ENCODE results near the gene ERCC2. TPM values are rescaled to one million over a fixed set of nuclear protein-coding genes. Genes with fewer than 3 reads are reported as not detected.

Gene ERCC2
- total RNA-seq, 1 donor from 2014 or later: 13.7 TPM

DNA sequence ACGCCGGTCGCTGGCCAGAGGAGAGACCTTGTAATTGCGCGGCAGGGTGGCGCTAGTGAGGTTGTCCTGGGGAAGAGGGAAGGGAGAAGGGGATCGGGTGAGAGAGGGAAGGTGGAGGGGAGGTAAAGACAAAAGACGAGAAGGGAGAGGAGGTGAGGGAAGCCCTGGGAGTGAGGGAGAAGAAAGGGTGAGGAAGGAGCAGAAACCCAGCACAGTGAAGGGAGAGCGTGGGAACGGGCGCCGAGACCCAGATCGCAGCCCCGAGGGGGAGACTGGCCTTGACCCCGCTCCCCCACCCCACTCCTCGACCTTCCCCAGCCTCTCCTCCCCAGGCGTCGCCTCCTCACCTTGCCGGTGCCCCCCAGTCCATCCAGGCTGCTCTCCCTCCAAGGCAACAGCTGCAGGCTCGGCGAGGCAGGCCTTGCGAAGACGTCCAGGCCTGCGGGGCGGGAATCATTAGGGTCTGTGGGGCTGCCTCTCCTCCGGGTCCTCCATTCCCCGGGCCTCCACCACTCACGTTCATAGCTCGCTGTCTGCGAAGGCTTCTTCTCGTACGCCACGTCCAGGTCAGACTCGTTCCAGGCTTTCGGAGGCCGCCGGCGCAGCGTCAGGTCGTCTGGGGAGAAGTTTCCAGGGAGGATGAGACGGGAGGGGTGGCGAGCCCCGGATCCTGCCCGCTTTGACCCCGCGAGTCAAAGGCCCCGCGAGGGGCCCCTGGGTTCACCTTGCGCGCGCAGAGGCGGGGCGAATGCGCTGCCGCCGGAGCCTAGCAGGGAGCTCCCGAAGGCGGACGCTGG lies 25.6 kb upstream of the ERCC2 start:
- TF ChIP-seq, protein P1, sequence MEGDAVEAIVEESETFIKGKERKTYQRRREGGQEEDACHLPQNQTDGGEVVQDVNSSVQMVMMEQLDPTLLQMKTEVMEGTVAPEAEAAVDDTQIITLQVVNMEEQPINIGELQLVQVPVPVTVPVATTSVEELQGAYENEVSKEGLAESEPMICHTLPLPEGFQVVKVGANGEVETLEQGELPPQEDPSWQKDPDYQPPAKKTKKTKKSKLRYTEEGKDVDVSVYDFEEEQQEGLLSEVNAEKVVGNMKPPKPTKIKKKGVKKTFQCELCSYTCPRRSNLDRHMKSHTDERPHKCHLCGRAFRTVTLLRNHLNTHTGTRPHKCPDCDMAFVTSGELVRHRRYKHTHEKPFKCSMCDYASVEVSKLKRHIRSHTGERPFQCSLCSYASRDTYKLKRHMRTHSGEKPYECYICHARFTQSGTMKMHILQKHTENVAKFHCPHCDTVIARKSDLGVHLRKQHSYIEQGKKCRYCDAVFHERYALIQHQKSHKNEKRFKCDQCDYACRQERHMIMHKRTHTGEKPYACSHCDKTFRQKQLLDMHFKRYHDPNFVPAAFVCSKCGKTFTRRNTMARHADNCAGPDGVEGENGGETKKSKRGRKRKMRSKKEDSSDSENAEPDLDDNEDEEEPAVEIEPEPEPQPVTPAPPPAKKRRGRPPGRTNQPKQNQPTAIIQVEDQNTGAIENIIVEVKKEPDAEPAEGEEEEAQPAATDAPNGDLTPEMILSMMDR (IDR thresholded peaks at IDR 0.05): no peak
- intact Hi-C loops (cut with DNase I): no loop called here
- peaks cover 15% of the 10 kb centered on the region for H3K4me1 ChIP-seq
- H3K9me3 ChIP-seq: no peaks in the 10 kb centered on the region
- ATAC-seq: no peak
- H3K4me3 ChIP-seq: no peak overlapping the region
- H3K27me3 ChIP-seq: no peaks in the 10 kb centered on the region
- no peak overlapping the region for H3K27ac ChIP-seq
- H3K36me3 ChIP-seq: peaks cover 5% of the 10 kb centered on the region
- no peak for DNase-seq

DNA sequence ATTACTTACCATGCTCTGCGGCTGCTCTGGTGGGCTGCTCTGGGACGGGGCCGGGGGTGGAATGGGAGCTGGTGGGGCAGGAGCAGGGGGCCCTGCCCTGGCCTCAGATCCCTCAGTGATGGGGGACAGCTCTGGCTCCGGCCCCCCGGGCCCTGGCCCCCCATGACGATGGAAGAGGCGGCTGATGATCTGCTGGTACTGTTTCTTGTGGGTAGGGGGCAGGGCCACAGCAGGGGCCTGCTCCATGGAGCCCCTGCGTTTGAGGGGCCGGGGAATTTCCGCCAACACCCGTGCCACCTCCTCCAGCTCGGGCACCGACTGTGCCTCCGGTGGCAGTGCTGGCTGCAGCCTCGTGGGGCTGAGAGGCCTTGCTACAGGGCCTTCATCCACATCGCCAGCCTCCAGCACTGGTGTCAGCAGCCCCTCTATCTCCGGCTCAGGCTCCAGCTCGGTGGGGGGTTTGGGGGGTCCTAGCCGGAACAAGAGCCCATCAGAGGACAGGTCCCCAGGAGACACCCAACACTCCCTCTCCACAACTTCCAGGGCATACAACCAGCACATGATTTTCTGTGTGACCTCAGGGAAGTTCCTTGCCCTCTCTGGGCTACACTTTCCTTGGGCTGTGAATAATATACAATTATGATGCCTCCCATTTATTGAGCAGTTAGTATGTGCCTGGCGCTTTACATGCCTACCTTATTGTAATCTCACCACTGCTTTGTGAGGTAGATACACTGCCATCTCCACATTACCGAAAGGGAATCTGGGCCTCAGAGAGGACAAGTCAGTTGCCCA lies 21.7 kb upstream of the ERCC2 start:
- no peaks in the 10 kb centered on the region for H3K4me1 ChIP-seq
- H3K4me3 ChIP-seq: no peak overlapping the region
- ATAC-seq (peak; percentile 6), DNase-seq (no peak)
- TF ChIP-seq, protein P1 (IDR thresholded peaks at IDR 0.05): no peak
- intact Hi-C loops (cut with DNase I): no loop called here
- no peak overlapping the region for H3K27ac ChIP-seq
- H3K27me3 ChIP-seq: no peaks in the 10 kb centered on the region
- H3K36me3 ChIP-seq: peaks cover 5% of the 10 kb centered on the region
- no peaks in the 10 kb centered on the region for H3K9me3 ChIP-seq

DNA sequence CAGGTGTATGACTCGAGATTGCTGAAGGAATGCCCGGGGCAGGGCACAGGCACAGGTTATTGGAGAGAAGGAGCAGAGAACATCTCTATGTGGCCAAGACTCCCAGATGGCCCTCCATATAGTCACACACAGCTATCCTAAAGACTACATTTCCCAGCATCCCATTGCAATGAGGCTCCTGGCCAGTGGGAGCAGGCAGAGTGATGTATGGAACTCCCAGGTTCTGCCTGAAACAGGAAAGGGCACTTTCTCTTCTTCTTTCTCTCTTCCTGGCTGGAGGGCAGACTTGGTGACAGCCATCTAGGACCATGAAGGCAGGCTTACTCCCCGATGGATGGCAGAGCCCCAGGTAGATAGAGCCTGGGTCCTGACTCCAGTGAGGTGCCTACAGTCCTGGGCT lies 21.0 kb upstream of the ERCC2 start:
- no peak for DNase-seq
- Histone ChIP-seq H3K27ac (no peak overlapping the region), H3K4me1 (no peaks in the 10 kb centered on the region), H3K36me3 (peaks cover 5% of the 10 kb centered on the region), H3K27me3 (peaks cover 4% of the 10 kb centered on the region), H3K4me3 (no peak overlapping the region), H3K9me3 (no peaks in the 10 kb centered on the region)
- intact Hi-C loops (cut with DNase I): no loop called here
- TF ChIP-seq, protein P1 (IDR thresholded peaks at IDR 0.05): no peak
- peak; percentile 43 for ATAC-seq

DNA sequence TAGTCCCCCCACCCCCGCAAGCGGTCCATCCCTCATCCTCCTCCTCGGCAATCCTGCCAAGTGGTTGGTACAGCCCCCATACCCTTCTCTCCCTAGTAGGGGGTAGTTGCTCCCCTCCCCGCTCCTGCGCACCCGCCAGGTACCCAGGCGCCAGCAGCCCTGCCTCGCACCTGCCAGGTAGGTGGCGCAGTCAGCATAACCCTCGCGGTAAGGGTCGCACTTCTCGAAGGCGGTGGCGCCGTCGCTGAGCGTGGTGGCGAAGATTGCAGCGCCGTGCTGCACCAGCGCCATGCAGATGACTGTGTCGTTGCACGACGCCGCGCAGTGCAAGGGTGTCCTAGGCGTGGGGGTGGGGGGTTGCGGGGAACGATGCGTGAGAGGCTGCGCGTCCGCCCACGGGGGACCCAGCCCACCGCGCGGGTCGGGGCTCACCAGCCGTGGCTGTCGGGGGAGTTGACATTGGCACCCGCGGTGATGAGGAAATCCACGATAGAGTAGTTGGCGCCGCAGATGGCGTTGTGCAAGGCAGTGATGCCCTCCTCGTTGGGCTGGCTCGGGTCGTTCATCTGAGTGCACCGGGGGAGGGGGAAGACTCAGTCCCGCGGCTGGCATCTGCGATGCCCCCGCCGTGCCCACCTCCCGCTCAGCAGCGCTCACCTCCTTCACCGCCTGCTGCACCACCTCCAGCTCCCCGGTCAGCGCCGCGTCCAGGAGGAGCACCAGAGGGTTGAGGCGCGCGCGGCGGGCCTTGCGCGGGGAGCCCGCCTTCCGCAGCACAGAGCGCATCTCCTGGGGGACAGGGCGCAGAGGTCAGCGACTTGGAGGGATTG lies 15.2 kb upstream of the ERCC2 start:
- TF ChIP-seq, protein P1 (IDR thresholded peaks at IDR 0.05): no peak
- Histone ChIP-seq H3K27me3 (peaks cover 24% of the 10 kb centered on the region), H3K4me1 (peaks cover 8% of the 10 kb centered on the region), H3K27ac (no peak overlapping the region), H3K4me3 (no peak overlapping the region), H3K9me3 (no peaks in the 10 kb centered on the region), H3K36me3 (no peaks in the 10 kb centered on the region)
- ATAC-seq (peak; percentile 56), DNase-seq (no peak)
- intact Hi-C loops (cut with DNase I): no loop called here

DNA sequence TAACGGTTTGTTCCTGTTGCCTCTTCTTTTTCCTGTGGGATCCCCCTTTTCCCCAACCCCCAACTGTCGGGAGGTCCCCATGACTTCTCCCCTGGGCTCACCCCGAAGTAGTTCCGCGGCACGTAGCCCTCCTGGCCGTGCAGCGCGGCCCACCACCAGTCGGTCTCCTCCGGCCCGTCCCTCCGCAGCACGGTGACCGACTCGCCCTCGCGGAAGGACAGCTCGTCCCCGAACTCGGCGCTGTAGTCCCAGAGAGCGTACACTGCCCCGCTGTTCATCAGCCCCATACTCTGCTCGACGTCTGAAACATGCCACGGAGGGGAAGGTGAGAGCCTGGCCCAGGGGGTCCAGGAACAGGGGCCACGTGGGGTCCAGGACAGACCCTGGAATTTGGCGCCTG lies 12.1 kb upstream of the ERCC2 start:
- DNase-seq (no peak), ATAC-seq (no peak)
- H3K4me3 ChIP-seq: no peak overlapping the region
- H3K4me1 ChIP-seq: peaks cover 8% of the 10 kb centered on the region
- TF ChIP-seq, protein P1 (IDR thresholded peaks at IDR 0.05): no peak
- H3K9me3 ChIP-seq: no peaks in the 10 kb centered on the region
- no peak overlapping the region for H3K27ac ChIP-seq
- no peaks in the 10 kb centered on the region for H3K36me3 ChIP-seq
- intact Hi-C loops (cut with DNase I): no loop called here
- peaks cover 24% of the 10 kb centered on the region for H3K27me3 ChIP-seq
